A549 (cell line): Measurements from ENCODE around the gene NMT1.

Experiments used
- BHLHE40 ChIP-seq: IDR thresholded peaks from 2 replicates; pipeline ENCODE4 v1.6.1; 2012; ENCODE audit warnings: low read depth, low read length, inconsistent platforms
- CTCF ChIP-seq: fragments of >200 bp; sonication (Bioruptor Twin); formaldehyde crosslinking; IDR thresholded peaks from 3 replicates; pipeline ENCODE4 v1.5.1; 2016
- EP300 ChIP-seq, 2 experiments: fragments of >200 bp; sonication (Bioruptor Twin); formaldehyde crosslinking; IDR thresholded peaks; 2 replicates in 1 of 2; 3 replicates in 1 of 2; pipeline ENCODE4 v1.6.1; 2016 to 2017
- MAX ChIP-seq: IDR thresholded peaks from 2 replicates; pipeline ENCODE4 v1.6.1; 2012
- PBX3 ChIP-seq: IDR thresholded peaks from 2 replicates; pipeline ENCODE4 v1.6.1; 2012
- POLR2A ChIP-seq: IDR thresholded peaks from 2 replicates; pipeline ENCODE4 v1.6.1; 2012; ENCODE audit warnings: mild to moderate bottlenecking, low read length
- SMC3 ChIP-seq: fragments of >200 bp; sonication (Bioruptor Twin); formaldehyde crosslinking; IDR thresholded peaks from 3 replicates; pipeline ENCODE4 v1.6.1; 2018; ENCODE audit warnings: inconsistent platforms

DNA sequence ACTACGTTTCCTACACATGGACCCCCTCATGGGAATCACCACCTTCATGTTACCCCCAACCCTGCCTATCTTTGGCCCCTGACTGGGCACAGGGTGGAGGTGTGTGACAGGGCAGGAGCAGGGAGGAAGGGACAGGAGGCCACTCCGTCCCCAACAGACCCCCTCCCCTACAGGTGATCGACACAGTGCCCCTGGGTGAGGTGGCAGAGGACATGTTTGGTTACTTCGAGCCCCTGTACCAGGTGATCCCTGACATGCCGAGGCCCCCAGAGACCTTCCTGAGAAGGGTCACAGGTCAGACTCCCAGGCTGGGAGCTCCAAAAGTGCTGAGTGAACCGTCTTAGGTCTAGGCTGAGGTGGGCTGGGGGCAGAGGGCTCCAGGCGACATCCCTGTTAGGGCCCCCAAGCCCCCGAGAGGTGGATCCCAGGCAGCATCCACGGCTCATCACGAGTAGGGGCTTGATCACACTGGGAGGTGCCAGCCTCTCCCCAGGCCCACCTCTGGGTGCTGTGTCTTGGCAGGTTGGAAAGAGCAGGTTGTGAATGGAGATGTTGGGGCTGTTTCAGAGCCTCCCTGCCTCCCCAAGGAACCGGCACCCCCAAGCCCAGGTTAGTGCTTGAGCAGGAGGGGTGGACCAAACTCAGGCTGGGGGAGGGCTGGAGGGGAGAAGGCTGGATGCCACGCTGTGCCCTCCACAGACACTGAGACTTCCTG, 75.9 kb downstream of the NMT1 start:
- TF ChIP-seq SMC3 (no peak), BHLHE40 (no peak), PBX3 (no peak), EP300 (IDR thresholded peaks at IDR 0.05) (no peak), CTCF (no peak), MAX (no peak), POLR2A (no peak)
